HG03135 (cell line): ENCODE results near the gene APOA1.

Experiments used
- ATAC-seq: cut with Tn5 transposase; IDR thresholded peaks from one replicate; pipeline ENCODE4 v1.9.1; 2021; ENCODE audit warnings: mild to moderate bottlenecking, moderate library complexity; ENCODE audit not compliant: unreplicated experiment

The APOA1 gene

DNA sequence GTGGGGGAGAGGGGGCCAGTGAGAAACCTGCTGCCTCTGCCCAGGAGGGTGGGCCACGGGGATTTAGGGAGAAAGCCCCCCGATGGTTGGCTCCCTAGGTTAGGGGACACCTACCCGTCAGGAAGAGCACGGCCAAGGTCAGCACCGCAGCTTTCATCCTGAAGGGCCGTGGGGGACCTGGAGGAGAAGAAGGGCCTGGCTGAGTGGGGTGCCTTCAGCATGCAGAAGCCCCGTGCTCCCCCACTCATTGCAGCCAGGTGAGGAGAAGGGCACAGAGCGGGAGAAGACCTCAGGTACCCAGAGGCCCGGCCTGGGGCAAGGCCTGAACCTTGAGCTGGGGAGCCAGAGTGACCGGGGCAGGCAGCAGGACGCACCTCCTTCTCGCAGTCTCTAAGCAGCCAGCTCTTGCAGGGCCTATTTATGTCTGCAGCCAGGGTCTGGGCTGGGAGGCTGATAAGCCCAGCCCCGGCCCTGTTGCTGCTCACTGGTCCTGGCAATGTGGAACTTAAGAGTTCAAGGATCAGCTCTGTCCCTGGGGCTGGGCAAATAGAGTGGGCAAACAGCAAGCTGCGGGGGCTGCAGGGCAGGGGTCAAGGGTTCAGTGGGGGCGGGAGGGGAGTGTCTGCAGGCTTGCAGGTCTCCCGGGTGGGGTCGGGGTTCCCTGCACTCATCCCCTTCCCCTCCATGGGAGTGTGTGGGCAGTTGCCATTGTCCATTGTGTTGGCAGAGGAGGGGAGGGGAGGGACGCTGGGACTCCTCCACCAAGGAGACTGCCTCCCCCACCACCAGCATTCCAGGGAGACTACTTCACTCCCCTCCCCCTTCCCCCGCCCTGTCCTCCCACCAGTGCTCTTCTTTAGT lies at the start of gene APOA1:
APOA1 (minus strand) TSS at position 392 of the 861 bp plus-strand sequence; CDS start at position 157, 235 bp downstream.
- ATAC-seq = no peak

DNA sequence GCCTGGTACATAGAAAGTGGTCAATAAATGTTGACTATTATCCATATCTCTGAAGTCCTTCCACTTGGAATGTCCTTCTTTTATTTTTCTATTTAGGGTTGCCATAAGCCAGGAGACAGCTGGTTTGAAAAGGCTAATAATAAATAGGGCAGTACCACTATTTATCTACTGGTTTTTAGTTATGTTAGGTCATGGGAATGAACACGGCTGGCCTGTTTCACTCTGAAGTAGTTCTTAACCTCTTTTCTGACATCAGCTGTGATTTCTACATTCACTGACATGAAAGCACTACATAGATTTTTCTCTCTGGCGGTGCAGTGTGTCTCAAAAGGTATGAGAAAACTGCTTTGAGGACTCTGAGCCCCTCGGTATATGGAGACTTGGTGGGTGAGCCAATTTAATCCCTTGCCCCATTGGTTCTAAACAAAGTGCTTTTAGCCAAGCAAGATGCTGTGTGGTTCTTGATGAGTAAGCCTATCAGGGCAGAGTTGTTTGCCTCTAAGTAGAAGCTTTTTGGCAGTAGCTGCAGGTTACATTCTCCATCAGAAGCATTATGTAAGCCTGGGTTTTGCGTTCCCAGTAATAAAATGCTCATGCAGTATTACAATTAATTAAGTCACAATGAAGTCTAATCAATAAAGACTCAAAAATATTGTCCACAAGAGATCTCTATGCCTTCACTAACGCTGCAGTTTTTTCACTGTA lies 48.7 kb upstream of the APOA1 start:
- ATAC-seq = no peak

DNA sequence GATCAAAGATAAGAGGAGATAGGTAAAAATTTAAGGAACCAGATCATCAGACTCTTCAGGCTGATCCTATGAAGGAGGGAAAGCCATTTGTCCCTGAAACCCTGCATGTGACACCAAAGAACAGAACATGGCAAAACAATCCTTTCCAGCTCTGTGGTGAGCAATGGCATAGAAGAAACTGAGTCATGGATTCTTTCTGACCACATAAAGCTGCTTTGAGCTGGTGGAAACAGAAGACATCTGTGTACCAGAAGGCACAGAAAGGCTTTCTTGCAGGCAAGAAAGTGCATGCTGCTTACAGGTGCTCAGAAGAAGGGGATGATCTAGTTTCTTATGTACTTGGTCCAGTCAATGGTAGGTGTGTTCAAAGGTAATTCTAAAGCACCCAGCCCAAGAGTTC lies 45.0 kb upstream of the APOA1 start:
- no peak for ATAC-seq

DNA sequence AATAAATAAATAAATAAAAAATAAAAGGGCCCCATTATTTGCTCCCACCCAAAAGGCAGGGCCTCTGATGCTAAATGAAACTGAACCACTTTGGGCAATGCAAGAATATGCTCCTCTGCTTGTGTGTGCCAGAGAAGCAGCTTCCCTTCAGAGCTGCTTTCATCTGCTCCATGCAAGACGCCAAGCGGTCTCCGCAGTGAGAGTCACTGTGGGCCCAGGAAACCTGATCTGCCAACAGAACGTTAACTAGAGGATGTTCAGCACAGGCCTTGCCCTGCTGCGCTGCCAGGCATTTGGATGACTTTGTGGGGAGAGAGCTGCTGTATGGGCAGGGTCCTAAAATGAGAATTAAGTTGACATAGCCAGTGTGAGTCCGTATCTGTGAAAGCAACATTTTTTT lies 43.7 kb upstream of the APOA1 start:
- no peak for ATAC-seq

DNA sequence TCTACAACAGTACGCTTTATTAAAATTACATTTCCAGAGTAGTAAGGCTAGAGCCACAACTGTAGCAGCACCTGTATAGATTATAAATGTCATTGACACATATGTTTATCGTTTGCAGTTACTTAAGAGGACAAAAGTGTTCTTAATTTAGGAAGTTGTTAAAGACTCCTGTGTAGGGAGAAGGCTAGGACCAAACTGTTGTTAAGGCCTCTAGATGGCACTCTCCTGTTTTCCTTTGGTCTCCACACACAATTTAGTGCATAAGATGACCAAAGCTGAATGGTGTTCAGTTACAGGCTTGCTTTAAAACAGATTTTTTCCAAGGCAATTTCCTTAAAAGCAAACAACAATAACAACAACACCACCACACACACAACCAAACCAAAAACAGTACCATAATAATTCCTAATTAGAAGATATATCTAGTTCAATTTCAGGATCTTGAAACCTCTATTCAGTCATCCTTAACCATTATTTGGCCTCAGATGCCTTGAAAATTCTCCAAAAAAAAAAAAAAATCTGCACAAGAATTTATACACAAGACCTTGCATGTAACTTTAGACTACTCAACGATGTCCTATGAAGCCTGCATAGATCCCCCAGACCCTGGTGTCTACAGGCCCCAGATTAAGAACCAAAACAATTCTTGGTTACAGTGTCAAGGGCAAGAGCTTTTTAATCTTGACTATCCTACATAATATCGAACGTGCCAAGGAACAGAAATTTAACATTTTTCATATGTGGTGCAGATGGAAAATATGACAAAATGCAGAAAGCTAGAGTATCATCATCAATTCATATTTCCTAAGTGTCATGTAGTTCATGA lies 42.6 kb upstream of the APOA1 start:
- ATAC-seq = no peak

DNA sequence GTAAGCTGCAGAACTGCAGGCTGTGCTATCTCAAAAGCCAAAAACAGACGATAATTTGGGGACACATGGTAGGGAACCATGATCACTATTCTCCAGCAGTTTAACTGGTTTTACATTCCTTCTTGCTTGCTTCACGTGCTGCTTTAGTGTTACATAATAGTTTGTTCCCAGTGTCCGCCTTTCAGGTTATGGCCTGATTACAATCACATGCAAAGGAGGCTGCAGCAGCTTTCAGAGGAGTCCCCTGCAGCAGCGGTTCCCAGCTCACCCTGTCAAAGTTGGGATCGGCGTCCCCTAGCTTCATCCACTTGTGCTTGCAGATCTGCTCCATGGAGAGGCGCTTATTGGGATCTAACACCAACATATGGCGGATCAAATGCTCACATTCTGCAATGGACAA lies 39.2 kb upstream of the APOA1 start:
- ATAC-seq = no peak

DNA sequence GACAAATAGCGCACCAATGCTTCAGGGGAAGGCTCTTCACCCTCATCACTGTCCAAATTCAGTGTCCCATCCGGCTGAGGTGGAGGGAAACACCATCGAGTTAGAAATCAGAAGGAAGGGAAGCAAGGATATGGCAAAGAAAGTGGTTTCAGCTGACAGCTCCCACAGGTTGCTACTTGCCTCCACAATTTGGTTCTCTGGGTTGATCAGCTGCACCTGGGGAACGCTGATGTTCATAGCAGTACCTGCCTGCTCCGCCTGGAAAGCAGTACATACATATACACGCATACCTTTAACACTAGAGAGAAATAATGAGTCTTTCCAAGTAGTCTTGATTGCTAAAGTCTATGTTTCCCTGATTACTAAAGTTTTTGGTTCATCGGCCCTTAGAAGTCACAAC lies 37.8 kb upstream of the APOA1 start:
- no peak for ATAC-seq

DNA sequence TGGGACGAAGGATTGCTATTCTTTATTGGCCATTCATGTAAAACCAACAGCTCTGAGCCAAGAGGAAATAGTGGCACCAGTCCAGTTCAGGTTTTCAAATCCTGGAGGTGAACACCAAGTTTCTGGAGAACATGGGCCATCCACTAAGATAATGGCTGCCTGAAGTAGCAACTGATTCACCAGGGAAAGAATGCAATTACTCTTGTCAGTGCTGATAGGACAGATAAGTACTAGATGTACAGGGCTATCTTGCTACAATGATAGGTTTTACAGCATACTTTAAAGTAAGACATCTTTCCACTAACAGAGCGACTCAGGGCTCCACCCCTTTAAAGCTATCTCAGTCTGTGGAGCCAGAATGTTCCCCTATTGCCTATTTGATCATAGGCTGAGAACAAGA lies 36.8 kb upstream of the APOA1 start:
- no peak for ATAC-seq

DNA sequence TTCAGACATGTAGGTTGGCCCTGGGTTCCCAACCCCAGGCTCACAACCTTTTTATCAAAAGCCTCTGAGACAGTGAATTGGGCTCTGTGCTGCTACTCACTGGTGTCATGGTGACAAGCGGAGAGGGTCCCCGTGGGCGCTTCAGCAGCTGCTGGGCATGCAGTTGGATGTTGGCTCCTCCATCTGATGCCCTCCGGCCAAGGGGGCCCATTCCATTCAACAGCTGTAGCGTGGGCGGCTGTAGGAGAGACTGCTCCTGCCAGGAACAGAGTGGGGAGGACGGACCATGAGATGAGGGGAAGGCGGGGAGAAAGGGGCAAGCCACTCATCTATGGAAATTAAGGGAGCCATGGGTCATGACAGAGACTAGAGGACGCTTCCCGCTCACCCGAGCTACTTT lies 36.0 kb upstream of the APOA1 start:
- no peak for ATAC-seq

DNA sequence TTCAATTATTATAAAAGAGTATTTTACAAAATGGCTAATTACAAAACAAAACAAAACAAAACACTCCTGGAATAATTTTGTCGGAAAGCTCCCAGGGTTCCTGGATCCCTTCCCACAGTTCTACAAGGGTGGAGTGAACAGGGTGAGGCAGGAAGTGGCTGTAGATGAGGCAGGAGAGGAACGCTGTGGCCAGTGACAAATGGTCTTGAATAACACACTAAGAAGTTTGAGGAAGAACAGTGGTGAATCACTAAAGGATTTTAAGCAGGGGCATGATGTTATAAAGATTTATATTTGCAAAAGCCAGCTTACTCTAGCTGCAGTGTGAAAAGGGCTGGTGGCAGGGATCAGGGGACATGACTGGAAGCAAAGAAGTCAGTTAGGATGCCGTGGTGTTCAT lies 33.8 kb upstream of the APOA1 start:
- no peak for ATAC-seq

DNA sequence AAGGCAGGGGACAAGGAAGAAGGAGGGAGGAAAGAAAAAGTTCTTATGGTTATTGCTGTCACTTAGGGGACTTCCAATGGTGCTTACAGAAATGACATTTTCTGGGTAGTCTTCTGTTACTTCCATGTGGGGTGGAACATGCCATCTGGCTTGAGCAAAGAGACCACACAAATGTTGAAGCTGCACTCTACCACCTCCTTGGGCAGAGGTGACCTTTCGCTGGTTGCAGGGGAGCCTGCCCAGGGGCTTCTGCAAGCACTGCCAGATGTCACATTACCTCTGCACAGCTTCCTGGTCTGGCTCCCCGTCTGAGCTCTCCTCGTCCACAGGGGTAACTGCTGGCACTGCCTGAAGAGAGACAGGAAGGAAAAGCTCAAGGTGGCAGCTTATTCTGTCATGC lies 32.6 kb upstream of the APOA1 start:
- ATAC-seq = no peak

DNA sequence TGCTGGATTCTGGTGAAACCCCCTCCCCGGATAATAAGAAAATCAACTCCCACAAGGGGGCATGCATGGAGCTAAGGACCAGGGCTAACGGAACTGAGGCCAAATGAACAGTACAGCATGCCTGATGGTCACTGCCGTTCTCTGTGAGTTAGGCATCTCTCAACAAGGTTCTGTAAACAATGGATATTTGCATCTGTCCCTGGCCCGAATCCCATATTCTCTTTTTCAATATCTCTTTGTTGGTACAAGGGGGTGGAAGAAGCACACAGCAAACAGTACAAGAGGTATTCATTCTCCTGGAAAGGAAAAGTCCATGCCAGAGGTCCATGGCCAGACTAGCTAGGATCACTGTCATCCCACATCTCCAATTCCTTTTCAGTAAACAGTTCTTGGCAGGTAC lies 32.2 kb upstream of the APOA1 start:
- no peak for ATAC-seq

DNA sequence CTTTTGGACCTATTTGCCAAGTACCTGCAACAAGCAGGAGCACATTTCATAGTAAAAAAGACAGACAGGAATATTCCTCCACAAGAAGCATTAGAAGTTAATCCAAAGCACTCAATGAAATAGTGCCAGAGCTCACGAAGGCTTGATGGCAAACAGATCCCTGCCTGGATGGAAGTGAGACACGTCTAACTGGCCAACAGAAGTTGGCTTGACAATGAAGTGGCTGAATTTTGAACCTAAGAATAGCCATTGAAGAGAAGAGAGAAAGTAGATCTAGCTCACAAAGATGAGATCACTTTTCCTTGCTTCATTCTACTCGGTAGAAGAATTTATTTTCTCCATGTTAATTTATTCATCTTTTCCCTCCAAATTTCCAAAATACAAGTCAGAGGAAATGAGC lies 30.6 kb upstream of the APOA1 start:
- no peak for ATAC-seq

DNA sequence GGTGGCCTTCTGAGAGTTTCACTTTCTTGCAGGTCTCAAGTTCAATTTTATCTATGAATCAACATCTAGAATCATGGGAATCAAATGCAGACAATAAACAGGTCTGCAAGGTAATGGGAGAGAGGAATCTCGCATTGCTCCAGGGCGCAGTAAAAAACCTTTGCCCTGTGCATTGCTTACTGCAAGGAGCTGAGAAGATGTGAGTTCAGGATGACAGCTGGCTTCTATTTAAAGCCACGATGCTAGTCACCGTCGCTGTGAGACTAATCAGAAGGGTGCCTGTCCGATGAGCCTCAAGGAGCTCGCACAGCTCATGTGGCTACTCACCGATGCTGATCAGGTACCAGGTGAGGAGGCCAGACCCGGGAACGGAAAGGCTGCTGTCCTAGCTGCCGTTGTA lies 30.2 kb upstream of the APOA1 start:
- ATAC-seq = no peak

DNA sequence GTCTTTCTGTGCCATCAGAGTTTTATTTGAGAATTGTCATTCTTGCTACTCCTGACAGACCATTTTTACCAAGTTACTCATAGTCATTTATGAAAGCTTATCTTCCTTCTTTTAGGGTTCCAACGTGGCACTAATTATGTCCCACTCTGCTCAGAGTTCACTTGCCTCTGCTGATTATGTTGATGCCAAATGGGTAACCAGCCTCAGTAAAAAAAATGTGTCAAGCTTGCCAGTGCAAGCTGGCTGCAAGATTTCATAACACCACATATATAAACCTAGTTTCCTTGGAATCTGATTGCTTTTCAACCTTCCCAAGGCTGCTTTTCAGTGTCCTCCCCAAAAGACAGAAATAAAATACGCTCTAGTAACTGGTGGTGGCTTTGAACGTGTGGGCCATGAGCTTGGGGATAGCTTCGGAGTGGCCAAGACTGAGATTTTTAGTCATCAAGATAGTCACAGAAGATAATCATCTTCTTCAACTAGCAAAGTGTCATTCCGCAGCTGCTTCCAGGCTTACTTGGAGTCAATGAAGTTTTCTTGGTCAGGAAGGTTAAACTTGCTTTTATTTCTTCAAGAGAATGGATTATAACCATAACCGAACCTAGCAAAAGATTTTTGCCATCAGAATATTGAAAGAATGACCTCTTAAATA lies 29.5 kb upstream of the APOA1 start:
- no peak for ATAC-seq

DNA sequence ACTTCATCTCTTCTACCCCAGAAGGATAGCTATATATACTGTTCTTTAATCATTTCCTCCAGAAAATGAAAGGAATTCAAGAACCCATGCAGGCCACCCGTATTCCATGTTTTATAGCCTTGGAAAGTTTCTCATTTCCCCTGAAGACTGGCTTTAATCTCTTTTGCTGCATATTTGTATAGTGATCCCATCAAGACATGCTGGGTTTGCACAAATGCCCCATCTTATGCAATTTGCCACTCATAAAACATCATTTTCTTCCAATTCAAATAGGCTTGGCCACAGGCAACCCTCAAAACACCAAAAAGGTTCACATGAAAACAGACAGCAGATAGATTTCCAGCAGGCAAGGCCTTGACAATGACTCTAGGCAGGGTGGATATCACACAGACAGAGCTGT lies 28.3 kb upstream of the APOA1 start:
- ATAC-seq = no peak

DNA sequence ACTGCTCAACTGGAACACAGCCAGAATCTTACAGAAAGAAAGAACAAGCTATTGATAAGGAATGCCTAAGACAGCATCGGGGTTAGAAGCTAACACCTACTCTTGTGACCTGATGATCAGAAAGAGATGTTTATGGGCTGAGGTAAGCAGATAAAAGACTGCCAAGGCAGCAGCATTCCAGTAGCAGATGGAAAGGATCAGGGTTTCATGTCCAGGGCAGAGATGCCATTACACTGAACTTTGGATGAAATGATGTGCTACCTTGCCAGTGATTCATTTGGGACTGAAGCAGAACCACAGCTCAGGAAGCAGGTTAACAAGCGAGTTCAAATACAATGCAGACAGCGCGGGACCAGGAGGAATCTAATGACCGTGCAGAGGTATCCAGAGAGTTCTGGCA lies 27.1 kb upstream of the APOA1 start:
- no peak for ATAC-seq

DNA sequence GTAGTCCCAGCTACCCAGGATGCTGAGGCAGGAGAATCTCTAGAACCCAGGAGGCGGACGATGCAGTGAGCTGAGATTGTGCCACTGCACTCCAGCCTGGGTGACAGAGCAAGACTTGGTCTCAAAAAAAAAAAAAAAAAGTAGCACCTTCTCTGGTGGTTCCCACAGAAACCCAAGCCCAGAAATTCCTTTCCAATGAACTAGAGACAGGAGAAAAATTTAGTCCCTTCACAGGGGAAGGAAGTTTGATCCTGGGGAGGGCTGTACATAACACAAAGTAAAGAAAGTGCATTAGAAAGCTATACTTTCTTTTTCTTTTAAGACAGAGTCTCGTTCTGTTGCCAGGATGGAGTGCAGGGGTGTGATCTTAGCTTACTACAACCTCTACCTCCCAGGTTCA lies 25.5 kb upstream of the APOA1 start:
- no peak for ATAC-seq

DNA sequence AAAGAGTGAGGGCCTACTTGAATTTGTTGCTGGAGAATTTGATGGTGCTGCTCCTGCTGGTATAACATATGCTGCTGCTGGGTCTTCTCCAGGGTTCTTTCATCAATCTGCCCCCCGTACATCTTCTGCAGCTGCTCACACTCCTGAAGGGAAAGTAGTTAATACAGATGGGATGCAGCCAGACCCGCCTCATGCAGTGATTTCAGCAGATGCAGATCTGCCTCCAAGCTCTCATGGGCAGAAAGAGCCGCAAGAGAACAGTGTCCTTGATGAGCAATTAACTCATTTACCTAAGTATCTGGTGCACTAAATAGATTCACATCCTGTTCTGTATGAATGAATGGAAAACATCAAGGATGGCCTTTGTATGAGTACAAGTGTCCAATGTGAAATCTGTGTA lies 24.8 kb upstream of the APOA1 start:
- ATAC-seq = no peak

DNA sequence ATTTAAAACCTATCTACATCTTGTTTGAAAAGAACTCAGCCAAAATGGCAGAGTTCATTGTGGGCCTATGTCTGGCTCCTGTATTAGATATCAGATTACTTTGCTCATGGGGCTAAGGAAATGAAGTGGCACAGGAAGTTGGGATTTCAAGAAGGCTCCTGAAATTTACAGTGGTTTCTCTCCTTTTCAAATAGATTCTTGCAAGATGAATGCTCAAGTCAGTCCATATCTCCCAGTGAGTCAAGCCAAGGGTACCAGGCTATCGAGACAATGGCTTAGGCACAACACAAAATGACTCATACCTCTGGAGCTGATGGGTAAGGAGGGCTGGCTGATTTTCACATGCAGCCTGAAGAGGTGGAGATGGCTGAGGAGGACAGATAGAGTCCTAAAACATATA lies 24.1 kb upstream of the APOA1 start:
- ATAC-seq = no peak

DNA sequence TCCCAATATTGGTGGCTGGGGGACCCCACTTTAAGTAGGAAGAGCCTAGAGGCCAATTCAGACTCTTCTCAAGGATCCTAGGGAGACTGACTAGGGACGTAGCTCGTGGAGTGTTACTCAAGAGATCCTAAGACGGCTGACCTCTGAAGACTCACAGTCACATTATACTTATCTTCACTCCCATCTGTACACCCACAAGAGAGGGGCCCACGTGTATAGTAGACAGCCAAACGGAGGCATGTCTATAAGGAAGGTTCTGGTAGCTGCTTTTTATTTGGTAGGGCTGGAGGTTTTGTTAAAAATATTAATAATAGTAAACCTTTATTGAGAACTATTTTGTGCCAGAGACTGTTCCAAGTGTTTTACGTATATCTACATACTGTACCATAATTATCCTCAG lies 22.9 kb upstream of the APOA1 start:
- no peak for ATAC-seq
